Inflammatory macrophage treated with lipopolysaccharide for 4 hours (primary cell): ENCODE data around the gene PLS1.
"Not testable (repeated sequence)": the region's sequence is repeated elsewhere in the genome, so short reads cannot be mapped to it uniquely, and the experiment has no call there.

Source experiments
- DNase-seq: peaks from one replicate; pipeline ENCODE4 v3.0.0-alpha.2; 2020

Gene PLS1, protein sequence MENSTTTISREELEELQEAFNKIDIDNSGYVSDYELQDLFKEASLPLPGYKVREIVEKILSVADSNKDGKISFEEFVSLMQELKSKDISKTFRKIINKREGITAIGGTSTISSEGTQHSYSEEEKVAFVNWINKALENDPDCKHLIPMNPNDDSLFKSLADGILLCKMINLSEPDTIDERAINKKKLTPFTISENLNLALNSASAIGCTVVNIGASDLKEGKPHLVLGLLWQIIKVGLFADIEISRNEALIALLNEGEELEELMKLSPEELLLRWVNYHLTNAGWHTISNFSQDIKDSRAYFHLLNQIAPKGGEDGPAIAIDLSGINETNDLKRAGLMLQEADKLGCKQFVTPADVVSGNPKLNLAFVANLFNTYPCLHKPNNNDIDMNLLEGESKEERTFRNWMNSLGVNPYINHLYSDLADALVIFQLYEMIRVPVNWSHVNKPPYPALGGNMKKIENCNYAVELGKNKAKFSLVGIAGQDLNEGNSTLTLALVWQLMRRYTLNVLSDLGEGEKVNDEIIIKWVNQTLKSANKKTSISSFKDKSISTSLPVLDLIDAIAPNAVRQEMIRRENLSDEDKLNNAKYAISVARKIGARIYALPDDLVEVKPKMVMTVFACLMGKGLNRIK

GRCh38 chr3:142595951-142596725 lies at the start of gene PLS1:
Gene PLS1, plus strand, starts transcription at chr3:142596393. Its CDS starts 67,845 bp downstream, at chr3:142664238.
- DNase-seq: peak; percentile 75

DNA sequence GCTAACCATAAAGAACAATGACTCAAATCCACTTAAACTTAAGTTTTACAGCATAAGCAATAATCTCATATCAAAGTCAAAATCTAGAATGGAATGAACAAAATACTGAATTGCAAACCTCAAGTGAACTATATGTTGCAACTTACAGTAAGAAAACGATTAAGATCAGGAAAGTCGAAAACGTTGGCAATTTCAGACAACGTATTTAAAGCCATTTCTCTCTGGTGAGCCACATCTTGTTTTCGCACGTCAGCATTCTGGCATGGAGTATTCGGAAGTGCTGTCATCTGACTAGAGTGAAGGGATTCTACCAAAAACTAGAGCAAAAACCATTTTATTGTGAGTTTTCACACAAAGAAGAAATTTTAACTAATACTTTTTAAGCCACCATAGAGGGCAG lies 46.2 kb upstream of the PLS1 start:
- DNase-seq: no peak

- not testable (repeated sequence) for DNase-seq
Measured at GRCh38 chr3:142552579-142552978, 43.6 kb upstream of the PLS1 start.

DNA sequence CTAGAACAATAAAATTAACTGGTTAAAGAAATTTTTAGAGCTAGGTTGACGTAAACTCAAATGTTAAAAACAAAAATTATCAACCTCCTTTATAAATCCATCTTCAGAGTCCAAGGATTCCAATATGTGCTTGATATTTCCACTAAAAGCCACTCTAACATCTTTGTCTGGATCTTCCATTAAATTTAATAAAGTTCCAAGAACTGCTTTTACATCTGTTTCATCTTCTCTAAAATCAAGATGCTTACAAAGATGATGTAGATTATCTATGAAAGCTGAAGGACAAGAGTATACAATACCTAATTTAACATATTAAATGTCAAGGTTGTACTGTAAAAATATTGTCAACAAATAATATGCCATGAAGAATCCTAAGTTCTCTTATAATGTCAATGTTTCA lies 42.5 kb upstream of the PLS1 start:
- no peak for DNase-seq

- no peak for DNase-seq
Measured at GRCh38 chr3:142560118-142560517, 36.1 kb upstream of the PLS1 start.

GRCh38 chr3:142563496-142563997 lies 32.6 kb upstream of the PLS1 start:
- no peak for DNase-seq

DNA sequence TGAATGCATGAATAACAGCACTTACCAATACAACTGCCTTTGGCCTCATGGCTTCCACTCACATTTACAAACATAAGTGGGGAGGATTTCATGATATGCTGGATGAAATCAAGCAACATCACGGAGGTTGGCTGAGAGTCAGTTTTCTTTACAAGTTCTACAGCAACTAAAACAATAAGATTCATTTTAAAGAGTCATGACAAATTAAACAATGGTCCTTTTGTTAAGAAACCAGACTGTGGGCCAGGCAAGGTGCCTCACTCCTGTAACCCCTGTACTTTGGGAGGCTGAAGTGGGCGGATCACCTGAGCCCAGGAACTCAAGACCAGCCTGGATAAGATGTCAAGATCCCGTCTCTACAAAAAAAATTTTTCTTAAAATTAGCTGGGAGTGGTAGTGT lies 30.1 kb upstream of the PLS1 start:
- no peak for DNase-seq

- no peak for DNase-seq
Measured at GRCh38 chr3:142568393-142569017, 27.7 kb upstream of the PLS1 start.

- DNase-seq: not testable (repeated sequence)
Measured at GRCh38 chr3:142569422-142569821, 26.8 kb upstream of the PLS1 start.

- DNase-seq: not testable (repeated sequence)
Measured at GRCh38 chr3:142574223-142574622, 22.0 kb upstream of the PLS1 start.

DNA sequence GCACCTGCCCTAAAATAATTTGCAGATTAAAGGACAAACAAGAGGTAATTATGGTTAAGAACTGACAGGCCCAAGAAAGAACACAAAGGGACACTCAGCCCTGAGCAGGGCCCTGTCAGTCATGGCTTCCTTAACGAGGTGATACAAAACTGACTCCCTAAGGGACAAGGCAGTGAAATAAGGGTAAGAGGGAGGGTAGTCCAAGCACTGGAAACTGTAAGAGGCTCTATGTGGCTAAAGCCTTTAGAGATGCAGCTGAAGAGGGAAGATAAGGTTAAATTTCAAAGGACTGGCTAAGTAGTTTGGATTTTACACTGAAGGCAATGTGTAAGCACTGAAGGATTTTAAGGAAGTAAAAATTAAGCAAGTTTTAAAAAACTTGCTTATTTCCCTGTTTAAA lies 21.5 kb upstream of the PLS1 start:
- DNase-seq: peak; percentile 24

GRCh38 chr3:142576792-142577191 lies 19.4 kb upstream of the PLS1 start:
- peak; percentile 21 for DNase-seq

GRCh38 chr3:142577696-142578328 lies 18.4 kb upstream of the PLS1 start:
- DNase-seq: peak; percentile 71

GRCh38 chr3:142578329-142579223 lies 17.6 kb upstream of the PLS1 start, which contains the start of gene ATR:
Gene ATR, minus strand, starts transcription at chr3:142578733. Its CDS starts 29 bp downstream, at chr3:142578704.
- peak; percentile 99 for DNase-seq

DNA sequence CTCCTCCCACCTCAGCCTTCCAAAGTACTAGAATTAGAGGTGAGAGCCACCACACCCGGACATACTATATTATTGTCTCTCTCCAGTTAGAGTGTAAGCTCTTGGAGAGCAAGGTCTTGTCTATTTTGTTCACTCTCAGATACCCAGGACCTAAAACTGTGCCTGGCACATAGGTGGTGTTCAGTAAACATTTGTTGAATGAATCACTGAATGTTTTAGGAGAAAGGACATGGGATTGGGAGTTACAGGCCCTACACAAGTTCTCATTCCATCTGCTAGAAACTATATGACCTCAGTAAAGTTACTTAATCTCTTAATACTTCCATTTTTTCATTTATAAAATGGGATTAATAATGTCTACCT lies 16.2 kb upstream of the PLS1 start:
- no peak for DNase-seq

DNA sequence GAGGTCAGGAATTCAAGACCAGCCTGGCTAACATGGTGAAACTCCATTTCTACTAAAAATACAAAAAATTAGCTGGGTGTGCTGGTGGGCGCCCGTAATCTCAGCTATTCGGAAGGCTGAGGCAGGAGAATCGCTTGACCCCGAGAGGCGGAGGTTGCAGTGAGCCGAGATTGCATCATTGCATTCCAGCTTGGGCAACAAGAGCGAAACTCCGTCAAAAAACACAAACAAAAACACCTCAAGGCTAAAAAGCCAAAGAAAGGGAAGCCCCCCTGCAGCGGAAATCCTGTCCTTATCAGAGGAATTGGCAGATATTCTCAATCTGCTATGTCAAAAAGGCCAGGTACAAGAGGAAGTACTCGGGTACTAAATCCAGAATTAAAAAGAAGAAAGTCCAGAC lies 15.1 kb upstream of the PLS1 start:
- not testable (repeated sequence) for DNase-seq

DNA sequence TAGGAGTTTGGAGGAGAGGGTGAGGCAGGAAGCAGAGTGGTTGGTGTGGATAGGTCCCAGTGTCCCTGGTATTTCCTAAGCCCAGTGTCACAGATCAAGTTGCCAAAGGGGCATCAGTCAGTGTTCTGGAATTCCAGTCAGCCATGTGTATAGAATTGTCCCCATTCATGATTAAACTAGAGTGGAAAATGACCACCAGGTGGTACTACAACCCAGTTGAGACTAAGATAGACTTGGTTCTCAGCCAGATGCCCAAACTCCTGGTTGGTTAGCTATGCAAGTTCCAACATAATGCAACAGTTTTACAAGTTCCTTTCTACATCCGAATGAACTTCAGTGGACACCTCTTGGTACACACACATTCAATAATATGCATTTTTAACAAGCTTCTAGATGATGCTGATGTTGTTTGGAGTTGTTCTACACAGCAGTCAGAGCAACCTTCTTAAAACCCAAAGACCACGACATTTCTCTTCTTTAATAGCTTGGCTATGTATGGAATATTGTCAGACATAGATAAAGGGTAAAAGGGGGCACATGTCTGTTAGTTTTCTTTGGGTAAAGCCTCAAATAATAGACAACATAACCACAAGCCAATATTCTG lies 9.3 kb upstream of the PLS1 start:
- DNase-seq: peak; percentile 57

DNA sequence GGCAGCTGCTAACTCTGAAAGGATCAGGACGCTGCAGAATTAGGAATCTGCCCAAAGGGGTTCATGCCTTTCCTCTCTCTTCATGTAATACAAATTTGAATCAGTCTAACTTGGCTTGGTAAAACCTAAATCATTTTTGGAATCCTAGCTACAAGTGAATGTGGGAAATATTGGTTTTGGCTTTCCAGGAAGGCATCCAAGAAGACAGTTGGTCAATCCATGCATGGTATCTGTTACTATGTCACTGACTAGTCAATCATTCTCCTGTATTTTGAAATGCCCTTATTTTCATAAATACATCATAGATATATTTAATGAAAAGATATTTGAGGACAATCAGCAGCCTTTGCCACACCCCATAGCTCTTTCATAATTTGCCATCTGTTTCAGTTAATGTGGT lies 7.5 kb upstream of the PLS1 start:
- DNase-seq: no peak

- not testable (repeated sequence) for DNase-seq
Measured at GRCh38 chr3:142592268-142592667, 3.9 kb upstream of the PLS1 start.

DNA sequence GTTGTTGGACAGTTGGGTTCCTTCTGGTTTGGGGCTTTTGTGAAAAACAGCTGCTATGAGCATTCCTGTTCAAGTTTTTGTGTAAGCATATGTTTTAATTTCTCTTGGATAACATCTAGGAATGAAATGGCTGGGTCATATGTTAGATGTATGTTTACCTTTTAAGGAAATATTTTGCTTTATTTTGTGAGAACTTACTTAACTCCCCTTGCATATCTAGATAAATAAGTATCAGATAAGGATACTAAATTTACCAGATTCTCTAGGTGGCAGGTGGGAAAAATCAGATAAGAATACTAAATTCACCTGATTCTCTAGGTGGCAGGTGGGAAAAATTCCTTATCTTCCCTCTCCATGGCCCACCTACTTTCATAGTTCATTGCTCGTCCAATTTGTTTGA lies 1.1 kb upstream of the PLS1 start:
- no peak for DNase-seq

DNA sequence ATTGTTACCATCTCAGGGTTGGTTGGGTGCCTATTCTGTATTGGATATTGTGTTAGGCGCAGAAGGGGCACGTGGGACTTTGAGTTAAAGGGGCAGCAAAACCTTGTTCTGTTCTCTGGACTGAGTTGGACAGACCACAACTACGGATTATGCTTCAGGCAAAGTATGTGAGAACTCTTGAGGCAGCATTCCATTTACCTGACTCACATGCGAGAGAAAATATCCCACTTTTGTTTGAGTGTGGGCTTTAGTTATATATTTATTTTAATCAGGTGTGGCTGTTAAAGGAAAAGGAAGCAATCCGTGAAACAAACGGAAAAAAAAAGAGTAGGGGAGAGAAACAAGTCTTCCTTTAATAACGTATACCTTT lies 627 bp upstream of the PLS1 start:
- DNase-seq: no peak
